Left lung (tissue), 10 donors: ENCODE results near the gene FBXL12. TPM values are rescaled to one million over a fixed set of nuclear protein-coding genes. Genes with fewer than 3 reads are reported as not detected.
"Not testable (repeated sequence)": the region's sequence is repeated elsewhere in the genome, so short reads cannot be mapped to it uniquely, and the experiment has no call there.

Experiments used
- ATAC-seq: fragments of 200-7000 bp; cut with Tn5 transposase; one replicate; pipeline ENCODE4 v1.9.1; 2020; ENCODE audit warnings: moderate library complexity
- DNase-seq, 4 donors: peaks; one replicate each; pipeline ENCODE4 v3.0.0-alpha.2; 2013 to 2020
- H3K27ac ChIP-seq, 2 donors: fragments of 200-600 bp; sonication (generic) in 1 of 2; one replicate each; pipeline versions ENCODE4 v1.5.0 to v1.8.0; 2020 to 2021
- H3K27me3 ChIP-seq, 2 donors: fragments of 200-600 bp; sonication (generic) in 1 of 2; one replicate each; pipeline versions ENCODE4 v1.5.0 to v1.8.0; 2020 to 2021
- H3K36me3 ChIP-seq, 2 donors: fragments of 200-600 bp; sonication (generic) in 1 of 2; one replicate each; pipeline versions ENCODE4 v1.5.0 to v1.8.0; 2020 to 2021
- H3K4me1 ChIP-seq, 2 donors: fragments of 200-600 bp; one replicate each; pipeline ENCODE4 v1.8.0; 2021
- H3K4me3 ChIP-seq, 2 donors: fragments of 200-600 bp; sonication (generic) in 1 of 2; one replicate each; pipeline versions ENCODE4 v1.5.0 to v1.8.0; 2020 to 2021; ENCODE audit warnings: mild to moderate bottlenecking in 1 of 2
- H3K9me3 ChIP-seq, 2 donors: fragments of 200-600 bp; sonication (generic) in 1 of 2; one replicate each; pipeline versions ENCODE4 v1.5.0 to v1.8.0; 2020 to 2021
- intact Hi-C, 2 donors: fragments of 100-400 bp; cut with DNase I; formaldehyde crosslinking; loops; one replicate each; pipeline versions ENCODE4 v1.11.2 to v1.14.2; 2022
- polyA plus RNA-seq, 6 donors: library from polyadenylated mRNA; unstranded; fragments of 120-200 nt; gene quantifications; one replicate each; pipeline ENCODE4 v1.2.1, GENCODE V29; 2013; ENCODE audit not compliant: insufficient read length in 6 of 6
- total RNA-seq, 2 donors: library from RNA; stranded (reverse); fragmentation: NEBNext Ultra II Directional; extraction: Animal tissue kit (Norgen Biotek cat#: 25700); gene quantifications; one replicate each; pipeline ENCODE4 v1.2.1, GENCODE V29; 2021
- TF ChIP-seq, protein P1 (sequence below), 2 donors: fragments of 200-600 bp; sonication (generic) in 1 of 2; IDR thresholded peaks; one replicate each; pipeline versions ENCODE4 v1.5.0 to v1.8.0; 2021; ENCODE audit warnings: antibody characterized with exemption in 2 of 2
- donor health status: DM: no; HTN: yes; CAD: no.
- donor health status: DM: no; HTN: no; CAD: no.

FBXL12 gene
- total and polyA plus RNA-seq, 8 donors = 22.3 to 40.5 (median 33.9) TPM

- Histone ChIP-seq H3K9me3 (no peaks in the 10 kb centered on the region), H3K27me3 (no peaks in the 10 kb centered on the region), H3K36me3 (peaks cover 0 to 37% of the 10 kb centered on the region in 2 donors), H3K27ac (peak overlapping the region in 1 of 2 donors; percentile 68), H3K4me3 (peak overlapping the region in 1 of 2 donors; percentile 79), H3K4me1 (peaks cover 8 to 25% of the 10 kb centered on the region in 2 donors)
- ATAC-seq (no peak), DNase-seq (no peak)
- TF ChIP-seq, protein P1, sequence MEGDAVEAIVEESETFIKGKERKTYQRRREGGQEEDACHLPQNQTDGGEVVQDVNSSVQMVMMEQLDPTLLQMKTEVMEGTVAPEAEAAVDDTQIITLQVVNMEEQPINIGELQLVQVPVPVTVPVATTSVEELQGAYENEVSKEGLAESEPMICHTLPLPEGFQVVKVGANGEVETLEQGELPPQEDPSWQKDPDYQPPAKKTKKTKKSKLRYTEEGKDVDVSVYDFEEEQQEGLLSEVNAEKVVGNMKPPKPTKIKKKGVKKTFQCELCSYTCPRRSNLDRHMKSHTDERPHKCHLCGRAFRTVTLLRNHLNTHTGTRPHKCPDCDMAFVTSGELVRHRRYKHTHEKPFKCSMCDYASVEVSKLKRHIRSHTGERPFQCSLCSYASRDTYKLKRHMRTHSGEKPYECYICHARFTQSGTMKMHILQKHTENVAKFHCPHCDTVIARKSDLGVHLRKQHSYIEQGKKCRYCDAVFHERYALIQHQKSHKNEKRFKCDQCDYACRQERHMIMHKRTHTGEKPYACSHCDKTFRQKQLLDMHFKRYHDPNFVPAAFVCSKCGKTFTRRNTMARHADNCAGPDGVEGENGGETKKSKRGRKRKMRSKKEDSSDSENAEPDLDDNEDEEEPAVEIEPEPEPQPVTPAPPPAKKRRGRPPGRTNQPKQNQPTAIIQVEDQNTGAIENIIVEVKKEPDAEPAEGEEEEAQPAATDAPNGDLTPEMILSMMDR (IDR thresholded peaks at IDR 0.05) = no peak
- intact Hi-C loops = no loop called here
These were observed 15.4 kb upstream of the FBXL12 start for GRCh38 chr19:9834307-9834725.

DNA sequence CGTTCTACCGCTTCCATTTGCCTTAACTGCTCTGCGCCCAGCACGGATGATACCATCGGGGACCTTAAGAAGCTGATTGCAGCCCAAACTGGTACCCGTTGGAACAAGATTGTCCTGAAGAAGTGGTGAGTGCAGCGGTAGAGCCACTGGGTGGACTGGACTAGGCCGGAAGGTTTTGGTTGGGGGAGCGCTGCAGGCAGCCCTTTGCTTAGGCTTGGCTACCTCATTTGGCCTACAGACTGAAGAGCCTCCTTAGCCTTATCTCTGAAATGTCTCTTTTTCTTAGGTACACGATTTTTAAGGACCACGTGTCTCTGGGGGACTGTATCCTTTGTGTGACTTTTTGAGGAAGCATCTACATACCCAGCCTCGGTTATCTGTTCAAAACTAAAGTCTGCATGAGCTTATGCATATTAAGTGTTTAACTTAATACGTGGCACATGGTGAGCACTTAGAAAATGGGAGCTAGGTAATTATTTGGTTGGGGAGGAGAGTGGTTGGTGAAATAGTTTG, 9.7 kb upstream of the FBXL12 start:
- Histone ChIP-seq H3K27me3 (no peaks in the 10 kb centered on the region), H3K36me3 (peaks cover 0 to 22% of the 10 kb centered on the region in 2 donors), H3K4me3 (peak overlapping the region; percentile 91 to 93), H3K4me1 (peaks cover 14 to 35% of the 10 kb centered on the region in 2 donors), H3K9me3 (no peaks in the 10 kb centered on the region), H3K27ac (peak overlapping the region in 1 of 2 donors; percentile 81)
- TF ChIP-seq, protein P1 (IDR thresholded peaks at IDR 0.05) = no peak
- ATAC-seq (no peak), DNase-seq (no peak)
- intact Hi-C loops = no loop called here

GRCh38 chr19:9827289-9828238, 8.7 kb upstream of the FBXL12 start, which contains the start of gene UBL5:
TSS of gene UBL5 (plus strand) at chr19:9827918. CDS start at chr19:9828338, 420 bp downstream.
- peak within 1 kb of the TSS; percentile 50 to 81 for H3K27ac ChIP-seq
- peaks cover 14 to 35% of the 10 kb centered on the region in 2 donors for H3K4me1 ChIP-seq
- intact Hi-C loops = no loop called here
- no peaks in the 10 kb centered on the region for H3K9me3 ChIP-seq
- TF ChIP-seq, protein P1 (IDR thresholded peaks at IDR 0.05) = no peak
- H3K4me3 ChIP-seq = peak within 1 kb of the TSS; percentile 91 to 93
- H3K27me3 ChIP-seq = no peaks in the 10 kb centered on the region
- ATAC-seq = peak; percentile 99
- peaks cover 0 to 22% of the 10 kb centered on the region in 2 donors for H3K36me3 ChIP-seq
- DNase-seq = peak; percentile 85 to 93 (median 90)

GRCh38 chr19:9823816-9824215, 4.9 kb upstream of the FBXL12 start:
- no peaks in the 10 kb centered on the region for H3K27me3 ChIP-seq
- ATAC-seq = no peak
- H3K4me3 ChIP-seq = no peak overlapping the region
- no peak overlapping the region for H3K27ac ChIP-seq
- H3K9me3 ChIP-seq = no peaks in the 10 kb centered on the region
- no peaks in the 10 kb centered on the region for H3K36me3 ChIP-seq
- DNase-seq = no peak
- TF ChIP-seq, protein P1 (IDR thresholded peaks at IDR 0.05) = no peak
- intact Hi-C loops = no loop called here
- H3K4me1 ChIP-seq = peaks cover 12 to 30% of the 10 kb centered on the region in 2 donors

DNA sequence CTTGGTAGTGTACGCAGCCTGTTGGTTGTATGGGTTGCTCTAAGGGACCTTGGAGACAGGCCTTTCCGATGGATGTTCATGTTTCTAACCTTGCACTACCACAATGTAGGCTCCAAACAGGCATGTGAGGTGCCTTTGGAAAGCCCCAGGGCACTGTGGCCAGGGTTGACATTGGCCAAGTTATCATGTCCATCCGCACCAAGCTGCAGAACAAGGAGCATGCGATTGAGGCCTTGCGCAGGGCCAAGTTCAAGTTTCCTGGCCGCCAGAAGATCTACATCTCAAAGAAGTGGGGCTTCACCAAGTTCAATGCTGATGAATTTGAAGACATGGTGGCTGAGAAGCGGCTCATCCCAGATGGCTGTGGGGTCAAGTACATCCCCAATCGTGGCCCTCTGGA, 1.2 kb upstream of the FBXL12 start:
- Histone ChIP-seq H3K27ac (peak overlapping the region; percentile 52 to 98), H3K4me3 (peak overlapping the region in 1 of 2 donors; percentile 94)
- ATAC-seq = not testable (repeated sequence)

More for the DNA sequence above, 1.2 kb upstream of the FBXL12 start:
- H3K4me1 ChIP-seq = peaks cover 8 to 24% of the 10 kb centered on the region in 2 donors
- H3K9me3 ChIP-seq, H3K27me3 ChIP-seq, intact Hi-C loops, H3K36me3 ChIP-seq, DNase-seq: not testable (repeated sequence)
